ENCODE results near the gene DYNC2H1. TPM values are rescaled to one million over a fixed set of nuclear protein-coding genes. Genes with fewer than 3 reads are reported as not detected.

DYNC2H1 gene
- total RNA-seq, 1 donor from 2014 or later, result 5.4 TPM

- no peaks in the 10 kb centered on the region for H3K27me3 ChIP-seq (ENCODE audit: low read depth)
- peaks cover 21% of the 10 kb centered on the region for H3K36me3 ChIP-seq
- intact Hi-C loops (cut with micrococcal nuclease), result no loop called here
- H3K9me3 ChIP-seq (replicated peaks), result no peaks in the 10 kb centered on the region
- TF ChIP-seq CTCF (IDR thresholded peaks at IDR 0.05; ENCODE audit: borderline replicate concordance), result no peak
- DNase-seq, result no peak
- peaks cover 9% of the 10 kb centered on the region for H3K4me1 ChIP-seq
- no peak overlapping the region for H3K4me3 ChIP-seq
- no peak overlapping the region for H3K27ac ChIP-seq (replicated peaks)
Observed at GRCh38 chr11:103071008-103071407, 38.2 kb upstream of the DYNC2H1 start.

GRCh38 chr11:103076361-103076760, 32.9 kb upstream of the DYNC2H1 start:
- intact Hi-C loops (cut with micrococcal nuclease), result no loop called here
- Histone ChIP-seq H3K27ac (replicated peaks) (no peak overlapping the region), H3K4me1 (no peaks in the 10 kb centered on the region), H3K9me3 (replicated peaks) (no peaks in the 10 kb centered on the region), H3K27me3 (ENCODE audit: low read depth) (no peaks in the 10 kb centered on the region), H3K4me3 (no peak overlapping the region), H3K36me3 (peaks cover 65% of the 10 kb centered on the region)
- TF ChIP-seq CTCF (IDR thresholded peaks at IDR 0.05; ENCODE audit: borderline replicate concordance), result no peak
- DNase-seq, result no peak

- Histone ChIP-seq H3K27me3 (ENCODE audit: low read depth) (no peaks in the 10 kb centered on the region), H3K27ac (replicated peaks) (no peak overlapping the region), H3K36me3 (peaks cover 68% of the 10 kb centered on the region), H3K4me3 (no peak overlapping the region), H3K4me1 (peaks cover under 1% of the 10 kb centered on the region), H3K9me3 (replicated peaks) (no peaks in the 10 kb centered on the region)
- DNase-seq, result no peak
- no peak for TF ChIP-seq CTCF (IDR thresholded peaks at IDR 0.05; ENCODE audit: borderline replicate concordance)
- intact Hi-C loops (cut with micrococcal nuclease), result no loop called here
Observed at GRCh38 chr11:103077554-103077953, 31.7 kb upstream of the DYNC2H1 start.

- TF ChIP-seq CTCF (IDR thresholded peaks at IDR 0.05; ENCODE audit: borderline replicate concordance), result no peak
- DNase-seq, result no peak
- H3K4me3 ChIP-seq, result no peak overlapping the region
- no peak overlapping the region for H3K27ac ChIP-seq (replicated peaks)
- H3K4me1 ChIP-seq, result peaks cover 5% of the 10 kb centered on the region
- H3K36me3 ChIP-seq, result peaks cover 69% of the 10 kb centered on the region
- no peaks in the 10 kb centered on the region for H3K27me3 ChIP-seq (ENCODE audit: low read depth)
- no peaks in the 10 kb centered on the region for H3K9me3 ChIP-seq (replicated peaks)
- intact Hi-C loops (cut with micrococcal nuclease), result no loop called here
Observed at GRCh38 chr11:103078710-103079109, 30.5 kb upstream of the DYNC2H1 start.

- Histone ChIP-seq H3K27me3 (ENCODE audit: low read depth) (no peaks in the 10 kb centered on the region), H3K9me3 (replicated peaks) (no peaks in the 10 kb centered on the region), H3K4me1 (peaks cover 5% of the 10 kb centered on the region), H3K36me3 (peaks cover 65% of the 10 kb centered on the region), H3K4me3 (no peak overlapping the region), H3K27ac (replicated peaks) (no peak overlapping the region)
- no peak for TF ChIP-seq CTCF (IDR thresholded peaks at IDR 0.05; ENCODE audit: borderline replicate concordance)
- intact Hi-C loops (cut with micrococcal nuclease), result no loop called here
- DNase-seq, result no peak
Observed at GRCh38 chr11:103079833-103080232, 29.4 kb upstream of the DYNC2H1 start.

Data from left ventricle myocardium inferior (tissue), 1 donor.